IgD-negative memory B cell (primary cell): Measurements from ENCODE around the gene CNTNAP5. TPM values are rescaled to one million over a fixed set of nuclear protein-coding genes. Genes with fewer than 3 reads are reported as not detected.

Source experiments
- H3K27ac Mint-ChIP-seq, 3 donors: one replicate each; pipeline ENCODE4 v1.8.0; 2020 to 2022; ENCODE audit warnings: mild to moderate bottlenecking in 3 of 3, mixed read lengths in 3 of 3, moderate library complexity in 1 of 3
- H3K27me3 Mint-ChIP-seq: one replicate; pipeline ENCODE4 v1.8.0; 2021; ENCODE audit warnings: mixed read lengths
- H3K36me3 Mint-ChIP-seq: one replicate; pipeline ENCODE4 v1.8.0; 2020; ENCODE audit warnings: mild to moderate bottlenecking, mixed read lengths
- H3K4me1 Mint-ChIP-seq, 3 donors: one replicate each; pipeline ENCODE4 v1.8.0; 2020 to 2022; ENCODE audit warnings: mixed read lengths in 3 of 3, mild to moderate bottlenecking in 1 of 3
- H3K4me3 Mint-ChIP-seq, 4 donors: one replicate each; pipeline ENCODE4 v1.8.0; 2020 to 2022; ENCODE audit warnings: mild to moderate bottlenecking in 4 of 4, mixed read lengths in 4 of 4, moderate library complexity in 3 of 4
- H3K9me3 Mint-ChIP-seq, 3 donors: one replicate each; pipeline ENCODE4 v1.8.0; 2020 to 2021; ENCODE audit warnings: mixed read lengths in 3 of 3, mild to moderate bottlenecking in 1 of 3
- polyA plus RNA-seq: library from polyadenylated mRNA; unstranded; fragments of 300-500 nt; fragmentation: Illumina TruSeq; gene quantifications from one replicate; pipeline ENCODE4 v1.2.3, GENCODE V29; 2021

Gene CNTNAP5
- polyA plus RNA-seq, 1 donor from 2014 or later, result not detected

- no peaks in the 10 kb centered on the region for H3K36me3 Mint-ChIP-seq
- no peak overlapping the region for H3K27ac Mint-ChIP-seq
- no peak overlapping the region for H3K4me3 Mint-ChIP-seq
- peaks cover 0 to 2% (median 0%) of the 10 kb centered on the region in 3 donors for H3K4me1 Mint-ChIP-seq
- peaks cover 0 to 22% (median 6%) of the 10 kb centered on the region in 3 donors for H3K9me3 Mint-ChIP-seq
- H3K27me3 Mint-ChIP-seq, result no peaks in the 10 kb centered on the region
Observed at GRCh38 chr2:124908411-124908810, 883.3 kb downstream of the CNTNAP5 start.

- H3K9me3 Mint-ChIP-seq, result peaks cover 3 to 20% (median 7%) of the 10 kb centered on the region in 3 donors
- no peaks in the 10 kb centered on the region for H3K27me3 Mint-ChIP-seq
- no peaks in the 10 kb centered on the region for H3K36me3 Mint-ChIP-seq
- H3K4me1 Mint-ChIP-seq, result peaks cover 0 to 1% (median 0%) of the 10 kb centered on the region in 3 donors
- H3K27ac Mint-ChIP-seq, result no peak overlapping the region
- H3K4me3 Mint-ChIP-seq, result no peak overlapping the region
Observed at GRCh38 chr2:124911560-124911959, 886.5 kb downstream of the CNTNAP5 start.

- Mint-ChIP-seq H3K36me3 (no peaks in the 10 kb centered on the region), H3K4me3 (no peak overlapping the region), H3K27me3 (no peaks in the 10 kb centered on the region), H3K27ac (no peak overlapping the region), H3K4me1 (peaks cover 0 to 1% (median 0%) of the 10 kb centered on the region in 3 donors), H3K9me3 (peaks cover 3 to 16% (median 10%) of the 10 kb centered on the region in 3 donors)
Observed at GRCh38 chr2:124913868-124914267, 888.8 kb downstream of the CNTNAP5 start.

- H3K27me3 Mint-ChIP-seq, result no peaks in the 10 kb centered on the region
- no peak overlapping the region for H3K4me3 Mint-ChIP-seq
- peaks cover 0 to 1% (median 0%) of the 10 kb centered on the region in 3 donors for H3K4me1 Mint-ChIP-seq
- peaks cover 3 to 11% (median 10%) of the 10 kb centered on the region in 3 donors for H3K9me3 Mint-ChIP-seq
- no peaks in the 10 kb centered on the region for H3K36me3 Mint-ChIP-seq
- H3K27ac Mint-ChIP-seq, result no peak overlapping the region
Observed at GRCh38 chr2:124915567-124915966, 890.5 kb downstream of the CNTNAP5 start.

GRCh38 chr2:124919296-124919695, 894.2 kb downstream of the CNTNAP5 start:
- no peaks in the 10 kb centered on the region for H3K27me3 Mint-ChIP-seq

GRCh38 chr2:124920448-124920847, 895.4 kb downstream of the CNTNAP5 start:
- H3K36me3 Mint-ChIP-seq, result no peaks in the 10 kb centered on the region

More at GRCh38 chr2:124919296-124919695, 894.2 kb downstream of the CNTNAP5 start:
- H3K36me3 Mint-ChIP-seq, result no peaks in the 10 kb centered on the region
- H3K4me1 Mint-ChIP-seq, result peaks cover 0 to 1% (median 0%) of the 10 kb centered on the region in 3 donors
- no peak overlapping the region for H3K4me3 Mint-ChIP-seq
- peaks cover 2 to 16% (median 4%) of the 10 kb centered on the region in 3 donors for H3K9me3 Mint-ChIP-seq
- no peak overlapping the region for H3K27ac Mint-ChIP-seq

GRCh38 chr2:124921191-124921590, 896.1 kb downstream of the CNTNAP5 start:
- Mint-ChIP-seq H3K4me1 (no peaks in the 10 kb centered on the region), H3K27me3 (no peaks in the 10 kb centered on the region), H3K4me3 (no peak overlapping the region), H3K9me3 (peaks cover 2 to 16% (median 3%) of the 10 kb centered on the region in 3 donors), H3K27ac (no peak overlapping the region), H3K36me3 (no peaks in the 10 kb centered on the region)

More at GRCh38 chr2:124920448-124920847, 895.4 kb downstream of the CNTNAP5 start:
- Mint-ChIP-seq H3K9me3 (peaks cover 2 to 16% (median 4%) of the 10 kb centered on the region in 3 donors), H3K4me1 (peaks cover 0 to 1% (median 0%) of the 10 kb centered on the region in 3 donors), H3K27ac (no peak overlapping the region), H3K27me3 (no peaks in the 10 kb centered on the region), H3K4me3 (no peak overlapping the region)

GRCh38 chr2:124923097-124923496, 898.0 kb downstream of the CNTNAP5 start:
- H3K27ac Mint-ChIP-seq, result no peak overlapping the region
- H3K4me1 Mint-ChIP-seq, result no peaks in the 10 kb centered on the region
- no peaks in the 10 kb centered on the region for H3K27me3 Mint-ChIP-seq
- no peak overlapping the region for H3K4me3 Mint-ChIP-seq
- no peaks in the 10 kb centered on the region for H3K36me3 Mint-ChIP-seq
- peaks cover 2 to 21% (median 2%) of the 10 kb centered on the region in 3 donors for H3K9me3 Mint-ChIP-seq

GRCh38 chr2:124933883-124934282, 908.8 kb downstream of the CNTNAP5 start:
- no peaks in the 10 kb centered on the region for H3K27me3 Mint-ChIP-seq
- H3K4me1 Mint-ChIP-seq, result peaks cover 0 to 2% (median 0%) of the 10 kb centered on the region in 3 donors
- no peak overlapping the region for H3K4me3 Mint-ChIP-seq
- H3K36me3 Mint-ChIP-seq, result no peaks in the 10 kb centered on the region
- H3K9me3 Mint-ChIP-seq, result peaks cover 0 to 2% (median 0%) of the 10 kb centered on the region in 3 donors
- no peak overlapping the region for H3K27ac Mint-ChIP-seq

- Mint-ChIP-seq H3K27me3 (no peaks in the 10 kb centered on the region), H3K4me1 (no peaks in the 10 kb centered on the region), H3K9me3 (peaks cover 4 to 12% (median 6%) of the 10 kb centered on the region in 3 donors), H3K36me3 (peaks cover 2% of the 10 kb centered on the region), H3K4me3 (no peak overlapping the region), H3K27ac (no peak overlapping the region)
Observed at GRCh38 chr2:124953921-124954320, 928.8 kb downstream of the CNTNAP5 start.

GRCh38 chr2:124959581-124959980, 934.5 kb downstream of the CNTNAP5 start:
- H3K27me3 Mint-ChIP-seq, result no peaks in the 10 kb centered on the region
- no peaks in the 10 kb centered on the region for H3K36me3 Mint-ChIP-seq
- no peaks in the 10 kb centered on the region for H3K4me1 Mint-ChIP-seq
- no peak overlapping the region for H3K27ac Mint-ChIP-seq
- H3K4me3 Mint-ChIP-seq, result no peak overlapping the region
- peaks cover 2 to 12% (median 7%) of the 10 kb centered on the region in 3 donors for H3K9me3 Mint-ChIP-seq

GRCh38 chr2:124961132-124961531, 936.0 kb downstream of the CNTNAP5 start:
- H3K4me1 Mint-ChIP-seq, result no peaks in the 10 kb centered on the region
- peaks cover 2 to 12% (median 7%) of the 10 kb centered on the region in 3 donors for H3K9me3 Mint-ChIP-seq
- no peak overlapping the region for H3K27ac Mint-ChIP-seq

More at GRCh38 chr2:124961132-124961531, 936.0 kb downstream of the CNTNAP5 start:
- no peaks in the 10 kb centered on the region for H3K36me3 Mint-ChIP-seq
- H3K27me3 Mint-ChIP-seq, result no peaks in the 10 kb centered on the region
- no peak overlapping the region for H3K4me3 Mint-ChIP-seq
